Kidney epithelial cell (primary cell): ENCODE measurements around the gene HHLA2. TPM values are rescaled to one million over a fixed set of nuclear protein-coding genes. Genes with fewer than 3 reads are reported as not detected.

Experiments used
- DNase-seq: peaks from one replicate; pipeline ENCODE4 v3.0.0-alpha.2; 2010; ENCODE audit warnings: low read depth
- H3K27me3 ChIP-seq: 2 replicates; pipeline ENCODE4 v1.6.0; 2011; ENCODE audit warnings: low read length; ENCODE audit not compliant: control insufficient read depth, insufficient read depth
- H3K36me3 ChIP-seq: 2 replicates; pipeline ENCODE4 v1.5.1; 2011; ENCODE audit warnings: low read length; ENCODE audit not compliant: control insufficient read depth, insufficient read depth
- H3K4me3 ChIP-seq: 2 replicates; pipeline ENCODE4 v1.5.1; 2011; ENCODE audit warnings: low read depth, mild to moderate bottlenecking, control low read depth, low read length
- CTCF ChIP-seq: IDR thresholded peaks from 2 replicates; pipeline ENCODE4 v1.5.1; 2011; ENCODE audit warnings: mild to moderate bottlenecking, moderate library complexity, low read length, control low read depth, inconsistent platforms; ENCODE audit not compliant: insufficient read depth, poor library complexity, severe bottlenecking
- total RNA-seq: library from RNA; depleted of rRNA; stranded (reverse); fragments of >200 nt; gene quantifications from 2 replicates; pipeline ENCODE4 v1.2.3, GENCODE V29; 2015

The HHLA2 gene
- total RNA-seq, 1 donor from 2014 or later = 0.79 TPM

GRCh38 chr3:108408883-108409799, 112.8 kb downstream of the HHLA2 start:
- TF ChIP-seq CTCF = no peak
- DNase-seq = no peak

GRCh38 chr3:108409800-108410178, 113.4 kb downstream of the HHLA2 start:
- no peaks in the 10 kb centered on the region for H3K27me3 ChIP-seq
- no peak for DNase-seq
- TF ChIP-seq CTCF = no peak
- H3K4me3 ChIP-seq = no peak overlapping the region
- H3K36me3 ChIP-seq = no peaks in the 10 kb centered on the region

More at GRCh38 chr3:108408883-108409799, 112.8 kb downstream of the HHLA2 start:
- no peak overlapping the region for H3K4me3 ChIP-seq
- H3K27me3 ChIP-seq = no peaks in the 10 kb centered on the region
- H3K36me3 ChIP-seq = no peaks in the 10 kb centered on the region

GRCh38 chr3:108410531-108410984, 114.2 kb downstream of the HHLA2 start:
- DNase-seq = no peak
- Histone ChIP-seq H3K4me3 (no peak overlapping the region), H3K27me3 (no peaks in the 10 kb centered on the region), H3K36me3 (no peaks in the 10 kb centered on the region)
- TF ChIP-seq CTCF = no peak

GRCh38 chr3:108412121-108412750, 115.9 kb downstream of the HHLA2 start:
- TF ChIP-seq CTCF = no peak
- no peak overlapping the region for H3K4me3 ChIP-seq
- no peaks in the 10 kb centered on the region for H3K27me3 ChIP-seq
- no peaks in the 10 kb centered on the region for H3K36me3 ChIP-seq
- no peak for DNase-seq

- TF ChIP-seq CTCF = no peak
- no peak for DNase-seq
- Histone ChIP-seq H3K27me3 (no peaks in the 10 kb centered on the region), H3K4me3 (no peak overlapping the region), H3K36me3 (no peaks in the 10 kb centered on the region)
Observed at GRCh38 chr3:108414007-108414406, 117.7 kb downstream of the HHLA2 start.
